HEK293 (cell line): ENCODE data around the gene KIF4A.

Source experiments
- CTCF ChIA-PET: fragments of 350-600 bp; formaldehyde crosslinking; extraction: SDS; loops from one replicate; lab custom pipeline; 2021; ENCODE audit warnings: antibody characterized with exemption; lab: Yijun Ruan, JAX
- POLR2A ChIA-PET: fragments of 300-600 bp; formaldehyde crosslinking; extraction: SDS; loops from one replicate; lab custom pipeline; 2020; ENCODE audit warnings: antibody characterized with exemption, inconsistent platforms; lab: Yijun Ruan, JAX
- H3K27ac ChIP-seq: fragments of 200-500 bp; sonication (Bioruptor generic); 2 replicates; pipeline ENCODE4 v1.5.1; 2014; ENCODE audit warnings: low read depth, low read length, control low read depth, inconsistent platforms; ENCODE audit errors: extremely low read depth
- H3K36me3 ChIP-seq, 2 experiments: fragments of 200-500 bp in 1 of 2; sonication (Bioruptor generic) in 1 of 2; 1 replicate in 1 of 2; 2 replicates in 1 of 2; pipeline ENCODE4 v1.5.1; 2014 to 2017; ENCODE audit warnings: inconsistent platforms in 2 of 2, low read length in 2 of 2; ENCODE audit not compliant: control insufficient read depth in 2 of 2, insufficient read depth in 1 of 2
- H3K4me1 ChIP-seq: fragments of 200-500 bp; sonication (Bioruptor generic); 2 replicates; pipeline ENCODE4 v1.5.1; 2014; ENCODE audit warnings: mild to moderate bottlenecking, low read length, inconsistent platforms; ENCODE audit not compliant: control insufficient read depth, insufficient read depth
- H3K4me3 ChIP-seq: 2 replicates; pipeline ENCODE4 v1.5.1; 2011; ENCODE audit warnings: low read depth, mild to moderate bottlenecking, control low read depth, low read length, moderate library complexity
- H3K9me3 ChIP-seq: fragments of 200-500 bp; sonication (Bioruptor generic); 2 replicates; pipeline ENCODE4 v1.5.1; 2014; ENCODE audit warnings: low read depth, low read length, inconsistent platforms; ENCODE audit not compliant: control insufficient read depth, insufficient read depth
- EGR2 ChIP-seq: fragments of 450-650 bp; formaldehyde crosslinking; IDR thresholded peaks from 2 replicates; pipeline ENCODE4 v1.5.1; 2016; ENCODE audit warnings: low read depth, missing biosample characterization, missing genetic modification characterization
- GFI1B ChIP-seq: fragments of 450-650 bp; formaldehyde crosslinking; IDR thresholded peaks from 2 replicates; pipeline ENCODE4 v1.5.1; 2016; ENCODE audit warnings: missing biosample characterization, missing genetic modification characterization
- HOXD13 ChIP-seq: sonication (generic); formaldehyde crosslinking; IDR thresholded peaks from 2 replicates; pipeline ENCODE4 v1.8.0; 2022; ENCODE audit warnings: missing genetic modification reagents, borderline replicate concordance
- IKZF3 ChIP-seq: fragments of 450-650 bp; IDR thresholded peaks from 2 replicates; pipeline ENCODE4 v1.5.0; 2018; ENCODE audit warnings: missing biosample characterization, mild to moderate bottlenecking, missing genetic modification characterization, moderate library complexity
- KLF16 ChIP-seq: fragments of 450-650 bp; formaldehyde crosslinking; IDR thresholded peaks from 2 replicates; pipeline ENCODE4 v1.5.1; 2017; ENCODE audit warnings: missing biosample characterization, missing genetic modification characterization
- RBAK ChIP-seq: fragments of 450-650 bp; formaldehyde crosslinking; IDR thresholded peaks from 2 replicates; pipeline ENCODE4 v1.5.1; 2016; ENCODE audit warnings: missing biosample characterization, missing genetic modification characterization
- YY2 ChIP-seq: fragments of 450-650 bp; formaldehyde crosslinking; IDR thresholded peaks from 2 replicates; pipeline ENCODE4 v1.5.1; 2016; ENCODE audit warnings: missing biosample characterization, missing genetic modification characterization
- ZFP41 ChIP-seq: fragments of 450-650 bp; formaldehyde crosslinking; IDR thresholded peaks from 2 replicates; pipeline ENCODE4 v1.5.1; 2016; ENCODE audit warnings: missing biosample characterization, missing genetic modification characterization, borderline replicate concordance
- ZNF112 ChIP-seq: fragments of 450-650 bp; formaldehyde crosslinking; IDR thresholded peaks from 2 replicates; pipeline ENCODE4 v1.5.0; 2017; ENCODE audit warnings: missing biosample characterization, missing genetic modification characterization
- ZNF138 ChIP-seq: fragments of 450-650 bp; formaldehyde crosslinking; IDR thresholded peaks from 2 replicates; pipeline ENCODE4 v1.5.1; 2016; ENCODE audit warnings: missing biosample characterization, missing genetic modification characterization, borderline replicate concordance
- ZNF140 ChIP-seq: fragments of 450-650 bp; formaldehyde crosslinking; IDR thresholded peaks from 2 replicates; pipeline ENCODE4 v1.5.1; 2016; ENCODE audit warnings: missing biosample characterization, missing genetic modification characterization
- ZNF239 ChIP-seq: fragments of 450-650 bp; formaldehyde crosslinking; IDR thresholded peaks from 2 replicates; pipeline ENCODE4 v1.5.1; 2016; ENCODE audit warnings: missing biosample characterization, missing genetic modification characterization
- ZNF26 ChIP-seq: fragments of 450-650 bp; formaldehyde crosslinking; IDR thresholded peaks from 2 replicates; pipeline ENCODE4 v1.5.1; 2016; ENCODE audit warnings: missing biosample characterization, missing genetic modification characterization
- ZNF354C ChIP-seq: fragments of 450-650 bp; formaldehyde crosslinking; IDR thresholded peaks from 2 replicates; pipeline ENCODE4 v1.5.1; 2016; ENCODE audit warnings: missing biosample characterization, missing genetic modification characterization, low read depth, borderline replicate concordance
- ZNF423 ChIP-seq: fragments of 450-650 bp; formaldehyde crosslinking; IDR thresholded peaks from 2 replicates; pipeline ENCODE4 v1.5.1; 2016; ENCODE audit warnings: missing biosample characterization, missing genetic modification characterization
- ZNF501 ChIP-seq: fragments of 450-650 bp; formaldehyde crosslinking; IDR thresholded peaks from 2 replicates; pipeline ENCODE4 v1.5.1; 2016; ENCODE audit warnings: missing biosample characterization, missing genetic modification characterization
- ZNF530 ChIP-seq: fragments of 450-650 bp; formaldehyde crosslinking; IDR thresholded peaks from 2 replicates; pipeline ENCODE4 v1.5.1; 2016; ENCODE audit warnings: low read depth, missing biosample characterization, missing genetic modification characterization
- ZNF549 ChIP-seq: fragments of 450-650 bp; IDR thresholded peaks from 2 replicates; pipeline ENCODE4 v1.5.1; 2018; ENCODE audit warnings: missing biosample characterization, missing genetic modification characterization, mild to moderate bottlenecking, inconsistent platforms, moderate library complexity
- ZNF624 ChIP-seq: fragments of 450-650 bp; formaldehyde crosslinking; IDR thresholded peaks from 2 replicates; pipeline ENCODE4 v1.5.1; 2017; ENCODE audit warnings: missing biosample characterization, missing genetic modification characterization
- ZNF670 ChIP-seq: fragments of 450-650 bp; formaldehyde crosslinking; IDR thresholded peaks from 2 replicates; pipeline ENCODE4 v1.5.1; 2016; ENCODE audit warnings: missing biosample characterization, missing genetic modification characterization, low read depth
- ZNF704 ChIP-seq: fragments of 450-650 bp; formaldehyde crosslinking; IDR thresholded peaks from 2 replicates; pipeline ENCODE4 v1.5.1; 2016; ENCODE audit warnings: missing biosample characterization, missing genetic modification characterization
- ZNF768 ChIP-seq: fragments of 450-650 bp; formaldehyde crosslinking; IDR thresholded peaks from 2 replicates; pipeline ENCODE4 v1.5.1; 2018; ENCODE audit warnings: missing biosample characterization, mild to moderate bottlenecking, missing genetic modification characterization
- ZNF776 ChIP-seq: fragments of 450-650 bp; formaldehyde crosslinking; IDR thresholded peaks from 2 replicates; pipeline ENCODE4 v1.5.0; 2017; ENCODE audit warnings: missing biosample characterization, missing genetic modification characterization, borderline replicate concordance
- ZNF777 ChIP-seq: fragments of 450-650 bp; formaldehyde crosslinking; IDR thresholded peaks from 2 replicates; pipeline ENCODE4 v1.5.1; 2017; ENCODE audit warnings: missing biosample characterization, missing genetic modification characterization, borderline replicate concordance
- ZSCAN23 ChIP-seq: fragments of 450-650 bp; formaldehyde crosslinking; IDR thresholded peaks from 2 replicates; pipeline ENCODE4 v1.5.1; 2016; ENCODE audit warnings: missing biosample characterization, missing genetic modification characterization
- TF ChIP-seq, protein P1 (sequence below): fragments of 450-650 bp; formaldehyde crosslinking; IDR thresholded peaks from 2 replicates; pipeline ENCODE4 v1.5.1; 2017; ENCODE audit warnings: missing biosample characterization, missing genetic modification characterization
- TF ChIP-seq, protein P2 (sequence below): fragments of 450-650 bp; formaldehyde crosslinking; conservative IDR thresholded peaks from 2 replicates; pipeline ENCODE4 v1.5.1; 2016; ENCODE audit warnings: low read depth, missing biosample characterization, missing genetic modification characterization
- TF ChIP-seq, protein P3 (sequence below): fragments of 450-650 bp; formaldehyde crosslinking; IDR thresholded peaks from 2 replicates; pipeline ENCODE4 v1.5.1; 2016; ENCODE audit warnings: missing biosample characterization, missing genetic modification characterization

Gene KIF4A

DNA sequence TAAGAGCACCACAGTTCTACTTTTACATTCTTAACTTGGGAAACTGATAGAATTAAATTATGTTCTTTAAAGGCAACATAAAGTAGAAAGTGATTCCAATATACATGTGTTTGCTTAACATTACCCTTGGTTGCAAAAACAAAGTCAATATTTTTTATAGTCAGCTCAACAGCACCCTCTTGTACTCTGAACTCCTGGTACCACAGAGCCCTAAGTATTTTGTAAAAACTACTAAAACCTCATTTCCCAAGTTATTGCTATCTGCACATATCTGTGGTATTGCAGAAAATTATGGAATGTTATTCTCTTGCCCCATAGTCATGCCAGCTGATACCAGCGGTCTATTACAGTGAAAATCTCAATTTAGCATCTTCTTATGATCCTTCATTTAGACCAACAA lies 2.9 kb downstream of the KIF4A start:
- H3K4me3 ChIP-seq = no peak overlapping the region
- peaks cover 7% of the 10 kb centered on the region; the same call in 1 of the 2 replicates for H3K4me1 ChIP-seq
- CTCF ChIA-PET = interaction anchor here (0.7 to 1.1 kb wide), 2 partner anchors 259 to 262 kb away, joined by 3 read pairs; no protein-coding TSS in a partner anchor
- H3K27ac ChIP-seq = no peak overlapping the region
- H3K36me3 ChIP-seq = peaks cover 37 to 45% of the 10 kb centered on the region in 2 experiments
- no peaks in the 10 kb centered on the region; the same call in 1 of the 2 replicates for H3K9me3 ChIP-seq
- POLR2A ChIA-PET = no interaction called here
- no peak for TF ChIP-seq ZNF670
- no peak for TF ChIP-seq ZNF624 (tag by site-specific recombination)
- TF ChIP-seq, protein P1, sequence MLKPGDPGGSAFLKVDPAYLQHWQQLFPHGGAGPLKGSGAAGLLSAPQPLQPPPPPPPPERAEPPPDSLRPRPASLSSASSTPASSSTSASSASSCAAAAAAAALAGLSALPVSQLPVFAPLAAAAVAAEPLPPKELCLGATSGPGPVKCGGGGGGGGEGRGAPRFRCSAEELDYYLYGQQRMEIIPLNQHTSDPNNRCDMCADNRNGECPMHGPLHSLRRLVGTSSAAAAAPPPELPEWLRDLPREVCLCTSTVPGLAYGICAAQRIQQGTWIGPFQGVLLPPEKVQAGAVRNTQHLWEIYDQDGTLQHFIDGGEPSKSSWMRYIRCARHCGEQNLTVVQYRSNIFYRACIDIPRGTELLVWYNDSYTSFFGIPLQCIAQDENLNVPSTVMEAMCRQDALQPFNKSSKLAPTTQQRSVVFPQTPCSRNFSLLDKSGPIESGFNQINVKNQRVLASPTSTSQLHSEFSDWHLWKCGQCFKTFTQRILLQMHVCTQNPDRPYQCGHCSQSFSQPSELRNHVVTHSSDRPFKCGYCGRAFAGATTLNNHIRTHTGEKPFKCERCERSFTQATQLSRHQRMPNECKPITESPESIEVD (tag by site-specific recombination) = no peak
- TF ChIP-seq ZNF768 (tag by site-specific recombination) = no peak
- no peak for TF ChIP-seq YY2 (tag by site-specific recombination)
- no peak for TF ChIP-seq ZNF354C (tag by site-specific recombination)
- no peak for TF ChIP-seq ZFP41
- no peak for TF ChIP-seq ZNF777 (tag by site-specific recombination)
- TF ChIP-seq ZNF239 (tag by site-specific recombination) = no peak
- TF ChIP-seq ZNF26 (tag by site-specific recombination) = no peak
- no peak for TF ChIP-seq ZNF704 (tag by site-specific recombination)

DNA sequence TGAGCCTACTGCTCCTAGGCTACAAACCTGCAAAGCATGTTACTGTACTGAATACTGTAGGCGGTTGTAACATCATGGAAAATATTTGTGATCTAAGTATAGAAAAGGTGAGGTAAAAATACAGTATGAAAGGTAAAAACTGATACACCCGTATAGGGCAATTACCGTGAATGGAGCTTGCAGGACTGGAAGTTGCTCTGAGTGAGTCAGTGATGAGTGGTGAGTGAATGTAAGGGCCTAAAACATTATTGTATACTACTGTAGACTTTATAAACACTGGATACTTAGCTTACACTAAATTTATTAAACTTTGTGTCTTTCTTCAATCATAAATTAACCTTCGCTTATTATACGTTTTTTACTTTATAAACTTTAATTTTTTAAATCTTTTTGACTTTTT lies 3.7 kb downstream of the KIF4A start:
- ChIA-PET POLR2A (no interaction called here), CTCF (interaction anchor here (0.6 to 0.7 kb wide), 2 partner anchors 91 to 261 kb away, joined by 3 read pairs; no protein-coding TSS in a partner anchor)
- Histone ChIP-seq H3K27ac (no peak overlapping the region), H3K4me1 (peaks cover 7% of the 10 kb centered on the region; the same call in 1 of the 2 replicates), H3K4me3 (no peak overlapping the region), H3K9me3 (no peaks in the 10 kb centered on the region; the same call in 1 of the 2 replicates), H3K36me3 (peaks cover 44% of the 10 kb centered on the region in 2 experiments)
- TF ChIP-seq HOXD13 (CRISPR knock-in tag) (no peak), RBAK (tag by site-specific recombination) (no peak), ZSCAN23 (tag by site-specific recombination) (no peak), ZNF423 (no peak), EGR2 (tag by site-specific recombination) (no peak), ZNF501 (tag by site-specific recombination) (no peak), KLF16 (tag by site-specific recombination) (no peak), ZNF140 (tag by site-specific recombination) (no peak), ZNF549 (tag by site-specific recombination) (no peak), ZNF530 (no peak), ZNF138 (tag by site-specific recombination) (no peak), ZNF112 (tag by site-specific recombination) (no peak), IKZF3 (tag by site-specific recombination) (no peak), GFI1B (no peak), ZNF776 (no peak)
- TF ChIP-seq, protein P2, sequence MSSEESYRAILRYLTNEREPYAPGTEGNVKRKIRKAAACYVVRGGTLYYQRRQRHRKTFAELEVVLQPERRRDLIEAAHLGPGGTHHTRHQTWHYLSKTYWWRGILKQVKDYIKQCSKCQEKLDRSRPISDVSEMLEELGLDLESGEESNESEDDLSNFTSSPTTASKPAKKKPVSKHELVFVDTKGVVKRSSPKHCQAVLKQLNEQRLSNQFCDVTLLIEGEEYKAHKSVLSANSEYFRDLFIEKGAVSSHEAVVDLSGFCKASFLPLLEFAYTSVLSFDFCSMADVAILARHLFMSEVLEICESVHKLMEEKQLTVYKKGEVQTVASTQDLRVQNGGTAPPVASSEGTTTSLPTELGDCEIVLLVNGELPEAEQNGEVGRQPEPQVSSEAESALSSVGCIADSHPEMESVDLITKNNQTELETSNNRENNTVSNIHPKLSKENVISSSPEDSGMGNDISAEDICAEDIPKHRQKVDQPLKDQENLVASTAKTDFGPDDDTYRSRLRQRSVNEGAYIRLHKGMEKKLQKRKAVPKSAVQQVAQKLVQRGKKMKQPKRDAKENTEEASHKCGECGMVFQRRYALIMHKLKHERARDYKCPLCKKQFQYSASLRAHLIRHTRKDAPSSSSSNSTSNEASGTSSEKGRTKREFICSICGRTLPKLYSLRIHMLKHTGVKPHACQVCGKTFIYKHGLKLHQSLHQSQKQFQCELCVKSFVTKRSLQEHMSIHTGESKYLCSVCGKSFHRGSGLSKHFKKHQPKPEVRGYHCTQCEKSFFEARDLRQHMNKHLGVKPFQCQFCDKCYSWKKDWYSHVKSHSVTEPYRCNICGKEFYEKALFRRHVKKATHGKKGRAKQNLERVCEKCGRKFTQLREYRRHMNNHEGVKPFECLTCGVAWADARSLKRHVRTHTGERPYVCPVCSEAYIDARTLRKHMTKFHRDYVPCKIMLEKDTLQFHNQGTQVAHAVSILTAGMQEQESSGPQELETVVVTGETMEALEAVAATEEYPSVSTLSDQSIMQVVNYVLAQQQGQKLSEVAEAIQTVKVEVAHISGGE (tag by site-specific recombination) = no peak
- TF ChIP-seq, protein P3, sequence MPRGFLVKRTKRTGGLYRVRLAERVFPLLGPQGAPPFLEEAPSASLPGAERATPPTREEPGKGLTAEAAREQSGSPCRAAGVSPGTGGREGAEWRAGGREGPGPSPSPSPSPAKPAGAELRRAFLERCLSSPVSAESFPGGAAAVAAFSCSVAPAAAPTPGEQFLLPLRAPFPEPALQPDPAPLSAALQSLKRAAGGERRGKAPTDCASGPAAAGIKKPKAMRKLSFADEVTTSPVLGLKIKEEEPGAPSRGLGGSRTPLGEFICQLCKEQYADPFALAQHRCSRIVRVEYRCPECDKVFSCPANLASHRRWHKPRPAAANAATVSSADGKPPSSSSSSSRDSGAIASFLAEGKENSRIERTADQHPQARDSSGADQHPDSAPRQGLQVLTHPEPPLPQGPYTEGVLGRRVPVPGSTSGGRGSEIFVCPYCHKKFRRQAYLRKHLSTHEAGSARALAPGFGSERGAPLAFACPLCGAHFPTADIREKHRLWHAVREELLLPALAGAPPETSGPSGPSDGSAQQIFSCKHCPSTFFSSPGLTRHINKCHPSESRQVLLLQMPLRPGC (tag by site-specific recombination) = no peak
